Stimulated activated CD4-positive, alpha-beta T cell treated with anti-CD3 and anti-CD28 coated beads, Interleukin-2, amount 100 ng/mL, for 24 hours (primary cell): ENCODE data around the gene ATRN.
"Not testable (repeated sequence)": the region's sequence is repeated elsewhere in the genome, so short reads cannot be mapped to it uniquely, and the experiment has no call there.

Source experiments
- DNase-seq, 2 donors: peaks; one replicate each; pipeline ENCODE4 v3.0.0-alpha.2; 2020

Gene ATRN

GRCh38 chr20:3576363-3576762, 105.5 kb downstream of the ATRN start:
- no peak for DNase-seq

- DNase-seq: no peak
Measured at GRCh38 chr20:3577366-3577765, 106.5 kb downstream of the ATRN start.

- no peak for DNase-seq
Measured at GRCh38 chr20:3580412-3580811, 109.6 kb downstream of the ATRN start.

DNA sequence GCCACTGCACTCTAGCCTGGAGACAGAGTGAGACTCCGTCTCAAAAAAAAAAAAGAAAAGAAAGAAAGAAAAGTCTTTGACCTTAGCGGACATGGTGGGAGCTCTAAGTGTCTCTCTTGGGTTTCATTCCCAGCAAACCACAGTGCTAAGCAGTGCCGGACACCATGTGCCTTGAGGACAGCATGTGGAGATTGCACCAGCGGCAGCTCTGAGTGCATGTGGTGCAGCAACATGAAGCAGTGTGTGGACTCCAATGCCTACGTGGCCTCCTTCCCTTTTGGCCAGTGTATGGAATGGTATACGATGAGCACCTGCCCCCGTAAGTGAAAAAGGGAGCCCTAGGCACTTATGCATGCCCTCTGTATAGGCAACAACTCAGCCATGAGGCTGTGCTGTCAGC, 112.9 kb downstream of the ATRN start:
- DNase-seq: no peak

- DNase-seq: no peak
Measured at GRCh38 chr20:3586093-3586492, 115.3 kb downstream of the ATRN start.

- DNase-seq: no peak
Measured at GRCh38 chr20:3590164-3590563, 119.3 kb downstream of the ATRN start.

- DNase-seq: no peak
Measured at GRCh38 chr20:3592931-3593330, 122.1 kb downstream of the ATRN start.

GRCh38 chr20:3595541-3595940, 124.7 kb downstream of the ATRN start:
- no peak for DNase-seq

DNA sequence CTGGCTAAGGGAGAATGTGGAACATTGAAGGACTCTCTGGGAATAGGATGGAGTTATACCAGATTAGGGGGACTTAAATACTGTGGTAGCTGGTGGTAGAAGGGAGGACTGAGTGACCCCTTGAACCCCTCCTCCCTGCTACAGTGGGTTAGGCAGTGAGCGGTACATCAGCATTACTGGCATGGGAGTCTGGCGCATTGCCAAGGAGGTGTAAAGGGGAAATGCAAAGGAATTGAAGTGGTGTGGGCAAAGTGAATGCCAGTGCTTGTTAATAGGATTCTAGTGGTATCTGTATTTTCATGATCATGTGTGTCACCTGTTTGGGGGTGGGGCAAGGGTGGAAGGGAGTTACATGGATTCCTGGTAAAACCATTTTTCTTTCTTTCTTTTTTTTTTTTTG, 132.3 kb downstream of the ATRN start:
- peak in 1 of 2 donors; percentile 4 for DNase-seq

DNA sequence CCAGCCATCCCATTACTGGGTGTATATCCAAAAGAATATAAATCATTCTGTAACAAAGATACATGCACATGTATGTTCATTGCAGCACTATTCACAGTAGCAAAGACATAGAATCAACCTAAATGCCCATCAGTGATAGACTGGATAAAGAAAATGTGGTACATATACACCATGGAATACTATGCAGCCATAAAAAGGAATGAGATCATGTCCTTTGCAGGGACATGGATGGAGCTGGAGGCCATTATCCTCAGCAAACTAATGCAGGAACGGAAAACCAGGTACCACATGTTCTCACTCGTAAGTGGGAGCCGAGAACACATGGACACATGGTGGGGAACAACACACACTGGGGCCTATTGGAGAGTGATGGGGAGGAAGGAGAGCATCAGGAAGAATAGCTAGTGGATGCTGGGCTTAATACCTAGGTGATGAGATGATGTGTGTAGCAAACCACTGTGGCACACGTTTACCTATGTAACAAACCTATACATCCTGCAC, 134.6 kb downstream of the ATRN start:
- DNase-seq: not testable (repeated sequence)

DNA sequence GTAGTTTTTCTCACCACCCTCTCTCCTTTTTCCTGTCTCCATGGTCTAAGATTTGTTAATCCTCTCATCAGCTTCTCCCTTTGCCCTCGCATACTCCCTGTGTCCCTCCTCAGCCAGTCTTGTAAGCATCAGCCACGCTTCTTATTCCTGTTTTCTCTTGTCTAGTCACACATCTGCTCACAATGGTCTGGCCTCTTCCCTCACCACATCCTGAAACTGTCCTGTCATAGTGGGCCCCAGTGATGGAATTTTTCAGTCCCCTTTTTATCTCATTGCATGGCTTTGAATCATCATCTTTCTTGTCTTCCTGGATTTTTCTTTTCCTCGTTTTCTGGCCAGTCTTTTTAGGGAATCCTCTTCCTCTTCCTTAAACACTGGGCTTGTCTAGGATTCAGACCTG, 135.2 kb downstream of the ATRN start:
- DNase-seq: no peak

GRCh38 chr20:3611901-3612300, 141.1 kb downstream of the ATRN start:
- DNase-seq: no peak

DNA sequence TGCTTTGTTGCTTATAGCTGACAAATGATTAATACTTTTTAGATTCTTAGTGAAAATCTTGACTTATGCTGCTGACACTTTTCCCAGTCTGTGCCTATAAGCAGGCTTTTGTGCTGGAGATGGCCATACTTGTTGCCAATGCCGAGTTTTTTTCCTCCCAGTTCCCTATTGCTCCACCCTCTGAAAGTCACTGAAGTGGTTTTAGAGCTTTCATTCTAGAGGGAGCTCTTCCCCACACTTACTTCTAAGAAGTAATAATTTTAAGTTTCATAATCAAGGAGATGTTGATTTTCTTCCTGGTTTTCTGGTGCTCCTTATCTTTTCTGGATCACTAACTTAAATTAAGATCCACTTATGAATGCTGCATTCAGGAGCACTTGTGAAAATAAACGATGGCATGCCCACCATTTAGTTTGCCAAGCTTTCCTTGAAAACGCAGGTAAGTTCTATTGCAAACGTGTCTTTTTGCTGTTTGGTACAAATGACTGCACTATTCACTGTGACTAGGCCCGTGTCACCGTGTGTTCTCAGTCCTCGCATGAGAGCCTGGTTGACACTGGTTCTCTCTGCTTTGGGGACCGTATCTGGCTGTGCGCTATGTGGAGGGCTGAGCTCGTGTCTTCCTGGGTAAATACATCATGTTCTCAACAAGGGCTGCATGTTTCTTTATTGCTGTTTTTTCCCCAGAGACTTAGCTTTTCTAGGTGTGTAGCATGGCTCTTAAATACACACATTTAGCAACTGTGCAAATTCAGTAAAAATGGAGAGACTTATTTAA, 142.2 kb downstream of the ATRN start:
- no peak for DNase-seq

DNA sequence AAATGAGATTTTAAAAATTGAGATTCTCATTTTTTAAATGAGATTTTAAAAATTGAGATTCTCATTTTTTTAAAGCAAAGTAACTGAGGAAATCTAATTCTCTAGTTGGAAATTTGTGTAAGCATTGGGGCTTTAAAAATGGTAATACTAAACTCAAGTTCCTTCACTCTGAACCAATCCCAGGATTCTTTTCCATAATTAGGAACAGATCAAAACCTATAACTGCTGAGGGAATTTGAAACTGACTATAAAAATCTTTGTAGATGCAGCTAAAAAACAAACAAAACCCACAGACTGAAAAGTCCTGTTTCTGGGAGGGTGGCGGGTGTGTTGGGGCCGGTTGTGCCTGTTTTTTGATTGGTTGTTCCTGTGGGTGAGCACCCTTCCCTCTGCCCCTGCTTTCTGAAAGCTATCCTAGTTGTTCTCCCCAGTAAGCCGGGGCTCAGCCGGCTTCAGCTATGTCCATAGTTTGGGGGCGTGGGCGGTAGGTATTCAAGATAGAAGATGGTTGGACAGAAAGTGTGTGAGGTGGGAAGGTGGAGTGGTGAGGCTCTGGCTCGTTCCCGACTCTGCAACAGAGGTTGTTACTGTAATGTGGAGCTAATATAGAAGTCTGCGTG, 143.1 kb downstream of the ATRN start:
- no peak for DNase-seq

DNA sequence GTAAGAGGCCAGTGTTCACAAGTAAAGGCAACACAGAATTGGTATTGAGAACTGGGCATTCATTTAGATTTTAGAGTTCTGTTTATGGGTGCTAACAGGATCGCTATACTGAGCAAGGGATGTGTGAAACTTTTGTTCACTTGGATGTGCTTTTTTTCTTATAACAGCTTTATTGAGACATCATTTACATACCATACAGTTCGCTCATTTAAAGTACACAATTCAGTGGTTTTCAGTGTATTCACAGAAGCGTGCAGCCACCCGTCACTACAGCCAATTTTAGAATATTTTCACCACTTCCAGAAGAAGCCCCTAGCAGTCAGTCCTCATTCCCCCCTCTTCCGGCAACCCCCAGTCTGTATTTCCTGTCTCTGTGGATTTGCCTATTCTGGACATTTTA, 143.6 kb downstream of the ATRN start:
- no peak for DNase-seq

DNA sequence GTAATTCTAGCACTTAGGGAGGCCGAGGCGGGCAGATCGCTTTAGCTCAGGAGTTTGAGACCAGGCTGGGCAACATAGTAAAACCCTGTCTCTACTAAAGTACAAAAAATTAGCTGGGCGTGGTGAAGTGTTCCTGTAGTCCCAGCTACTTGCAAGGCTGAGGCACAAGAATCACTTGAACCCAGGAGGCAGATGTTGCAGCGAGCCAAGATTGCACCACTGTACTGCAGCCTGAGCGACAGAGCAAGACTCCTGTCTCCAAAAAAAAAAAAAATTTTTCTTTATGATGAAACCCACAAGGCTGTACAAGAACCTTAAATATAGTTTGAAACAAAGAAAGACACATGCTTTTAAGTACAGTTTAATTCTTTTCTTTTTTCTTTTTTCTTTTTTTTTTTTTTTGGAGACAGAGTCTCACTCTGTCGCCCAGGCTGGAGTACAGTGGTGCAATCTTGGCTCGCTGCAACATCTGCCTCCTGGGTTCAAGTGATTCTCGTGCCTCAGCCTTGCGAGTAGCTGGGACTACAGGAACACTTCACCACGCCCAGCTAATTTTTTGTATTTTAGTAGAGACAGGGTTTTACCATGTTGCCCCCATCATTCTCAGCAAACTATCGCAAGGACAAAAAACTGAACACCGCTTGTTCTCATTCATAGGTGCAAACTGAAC, 144.5 kb downstream of the ATRN start:
- DNase-seq: not testable (repeated sequence)

- no peak for DNase-seq
Measured at GRCh38 chr20:3616250-3616649, 145.4 kb downstream of the ATRN start.

GRCh38 chr20:3621111-3621510, 150.3 kb downstream of the ATRN start:
- DNase-seq: no peak

- no peak for DNase-seq
Measured at GRCh38 chr20:3622406-3622805, 151.6 kb downstream of the ATRN start.

DNA sequence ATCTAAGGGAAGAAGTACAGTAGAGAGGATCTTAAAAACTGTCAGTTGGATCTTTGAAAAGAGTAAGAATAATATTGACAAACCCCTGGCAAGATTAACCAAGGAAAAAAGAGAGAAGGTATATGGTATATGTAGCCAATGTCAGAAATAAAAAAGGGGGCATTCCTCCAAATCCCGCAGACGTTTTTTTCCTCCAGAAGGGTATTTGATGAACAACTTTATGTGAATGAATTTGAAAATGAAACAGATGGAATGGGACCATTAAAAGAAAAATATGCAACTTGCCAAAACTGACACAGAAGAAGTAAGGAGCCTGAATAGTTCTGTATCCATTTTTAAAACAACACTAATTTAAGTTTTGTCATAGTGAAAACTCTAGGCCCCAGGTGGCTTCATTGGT, 156.7 kb downstream of the ATRN start:
- DNase-seq: no peak

DNA sequence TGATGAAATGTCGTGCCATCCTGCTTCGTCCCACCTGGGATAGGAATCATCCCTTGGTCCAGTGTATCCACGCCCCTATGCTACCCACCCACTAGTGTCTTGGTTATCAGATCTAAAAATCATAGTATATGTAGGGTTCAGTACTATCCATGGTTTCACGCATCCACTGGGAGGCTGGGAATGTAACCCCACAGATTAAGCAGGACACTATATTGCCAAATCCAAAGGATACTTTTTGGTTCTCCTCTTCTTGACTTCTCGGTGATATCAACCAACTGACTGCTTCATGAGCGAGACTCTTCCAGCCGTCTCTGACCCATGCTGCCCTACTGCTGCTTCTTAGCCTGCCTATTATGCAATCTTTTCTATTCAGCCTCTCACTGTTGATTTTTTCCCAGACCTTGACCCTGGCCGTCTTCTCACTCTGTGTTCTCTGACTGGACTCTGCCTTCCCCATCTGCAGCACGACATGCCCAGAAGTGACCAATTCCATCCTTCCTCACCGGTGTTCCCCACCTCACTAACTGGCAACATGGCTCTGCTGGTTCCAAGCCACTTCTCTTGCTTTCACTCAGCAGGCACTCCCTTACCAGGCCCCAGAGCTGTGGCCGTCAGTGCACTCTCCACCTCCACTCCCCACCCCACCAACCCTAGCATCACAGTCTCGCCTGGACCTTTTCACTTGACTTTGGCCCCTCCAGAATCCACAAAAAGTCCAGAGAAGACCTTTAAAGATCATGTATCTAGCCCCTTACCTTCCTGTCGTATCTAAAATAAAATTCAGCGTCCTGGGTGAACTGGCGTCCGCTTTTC, 157.9 kb downstream of the ATRN start:
- DNase-seq: no peak

DNA sequence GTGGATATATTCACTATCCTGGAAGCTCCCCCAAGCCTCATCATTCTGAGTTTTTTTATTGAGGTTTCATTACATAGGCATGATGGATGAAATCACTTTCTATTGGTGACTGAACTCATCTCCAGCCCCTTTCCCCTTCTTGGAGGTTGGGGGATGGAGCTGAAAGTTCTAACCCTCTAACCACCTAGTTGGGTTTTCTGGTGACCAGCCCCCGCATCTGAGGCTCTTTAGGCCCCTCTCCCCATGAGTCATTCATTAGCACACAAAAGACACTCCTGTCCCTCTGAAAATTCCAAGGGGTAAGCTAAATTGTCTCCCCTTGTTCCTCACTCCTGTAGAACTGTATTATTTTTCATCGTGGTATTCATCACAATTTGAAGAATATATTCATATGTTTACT, 159.1 kb downstream of the ATRN start:
- DNase-seq: no peak

- DNase-seq: no peak
Measured at GRCh38 chr20:3630429-3630828, 159.6 kb downstream of the ATRN start.
